Fibroblast of villous mesenchyme (primary cell): ENCODE measurements around the gene RAD51B. TPM values are rescaled to one million over a fixed set of nuclear protein-coding genes. Genes with fewer than 3 reads are reported as not detected.
"Not testable (repeated sequence)": the region's sequence is repeated elsewhere in the genome, so short reads cannot be mapped to it uniquely, and the experiment has no call there.

Experiments
- DNase-seq: peaks from one replicate; pipeline ENCODE4 v3.0.0-alpha.2; 2010; ENCODE audit warnings: low read depth
- H3K4me3 ChIP-seq: 2 replicates; pipeline ENCODE4 v1.5.1; 2011; ENCODE audit warnings: low read depth, mild to moderate bottlenecking, low read length
- total RNA-seq: library from RNA; depleted of rRNA; stranded (reverse); fragments of >200 nt; gene quantifications from 2 replicates; pipeline ENCODE4 v1.2.3, GENCODE V29; 2012
- TF ChIP-seq, protein P1 (sequence below): IDR thresholded peaks from 2 replicates; pipeline ENCODE4 v1.5.1; 2012; ENCODE audit warnings: low read depth, mild to moderate bottlenecking, low read length; ENCODE audit not compliant: insufficient read depth

RAD51B gene
- total RNA-seq, 1 donor, result 22.0 TPM

DNA sequence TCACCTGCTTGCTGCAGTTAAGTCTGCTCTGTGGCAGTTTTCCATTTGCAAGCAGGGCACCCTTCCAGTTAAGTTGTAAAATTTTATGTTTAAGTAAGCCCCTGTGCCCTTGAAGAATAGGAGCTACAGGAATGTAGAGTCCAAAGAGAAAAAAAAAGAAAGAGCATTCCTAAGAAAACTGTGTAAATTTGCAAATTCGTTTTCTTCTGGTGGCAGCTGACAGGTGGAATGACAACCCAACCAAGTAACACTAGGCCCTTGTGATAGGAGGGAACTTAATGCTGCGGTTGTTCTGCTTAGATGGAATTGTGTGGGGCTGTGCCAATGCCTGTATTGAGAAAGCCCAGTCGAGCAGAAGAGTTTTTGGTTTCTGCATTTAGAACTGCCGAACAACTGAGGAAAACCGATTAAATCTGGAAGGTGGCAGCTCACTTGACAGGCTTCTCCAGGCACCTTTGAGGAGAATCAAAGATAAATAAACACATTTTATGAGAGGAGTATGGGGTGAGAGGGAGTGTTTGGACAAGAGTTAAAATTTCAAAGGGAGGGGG lies 280.0 kb downstream of the RAD51B start:
- DNase-seq, result peak; percentile 64
- H3K4me3 ChIP-seq, result no peak overlapping the region
- TF ChIP-seq, protein P1, sequence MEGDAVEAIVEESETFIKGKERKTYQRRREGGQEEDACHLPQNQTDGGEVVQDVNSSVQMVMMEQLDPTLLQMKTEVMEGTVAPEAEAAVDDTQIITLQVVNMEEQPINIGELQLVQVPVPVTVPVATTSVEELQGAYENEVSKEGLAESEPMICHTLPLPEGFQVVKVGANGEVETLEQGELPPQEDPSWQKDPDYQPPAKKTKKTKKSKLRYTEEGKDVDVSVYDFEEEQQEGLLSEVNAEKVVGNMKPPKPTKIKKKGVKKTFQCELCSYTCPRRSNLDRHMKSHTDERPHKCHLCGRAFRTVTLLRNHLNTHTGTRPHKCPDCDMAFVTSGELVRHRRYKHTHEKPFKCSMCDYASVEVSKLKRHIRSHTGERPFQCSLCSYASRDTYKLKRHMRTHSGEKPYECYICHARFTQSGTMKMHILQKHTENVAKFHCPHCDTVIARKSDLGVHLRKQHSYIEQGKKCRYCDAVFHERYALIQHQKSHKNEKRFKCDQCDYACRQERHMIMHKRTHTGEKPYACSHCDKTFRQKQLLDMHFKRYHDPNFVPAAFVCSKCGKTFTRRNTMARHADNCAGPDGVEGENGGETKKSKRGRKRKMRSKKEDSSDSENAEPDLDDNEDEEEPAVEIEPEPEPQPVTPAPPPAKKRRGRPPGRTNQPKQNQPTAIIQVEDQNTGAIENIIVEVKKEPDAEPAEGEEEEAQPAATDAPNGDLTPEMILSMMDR, result no peak

DNA sequence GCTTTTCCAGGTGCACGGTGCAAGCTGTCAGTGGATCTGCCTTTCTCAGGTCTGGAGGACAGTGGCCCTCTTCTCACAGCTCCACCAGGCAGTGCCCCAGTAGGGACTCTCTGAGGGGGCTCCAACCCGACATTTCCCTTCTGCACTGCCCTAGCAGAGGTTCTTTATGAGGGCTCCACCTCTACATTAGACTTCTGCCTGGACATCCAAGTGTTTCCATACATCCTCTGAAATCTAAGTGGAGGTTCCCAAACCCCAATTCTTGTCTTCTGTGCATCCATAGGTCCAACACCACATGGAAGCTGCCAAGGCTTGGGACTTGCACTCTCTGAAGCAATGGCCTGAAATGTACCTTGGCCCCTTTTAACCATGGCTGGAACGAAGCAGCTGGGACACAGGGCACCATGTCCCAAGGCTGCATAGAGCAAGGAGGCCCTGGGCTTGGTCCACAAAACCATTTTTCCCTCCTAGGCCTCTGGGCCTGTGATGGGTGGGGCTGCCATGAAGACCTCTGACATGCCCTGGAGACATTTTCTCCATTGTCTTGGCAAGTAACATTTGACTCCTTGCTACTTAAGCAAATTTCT lies 282.2 kb downstream of the RAD51B start:
- DNase-seq, H3K4me3 ChIP-seq: not testable (repeated sequence)

DNA sequence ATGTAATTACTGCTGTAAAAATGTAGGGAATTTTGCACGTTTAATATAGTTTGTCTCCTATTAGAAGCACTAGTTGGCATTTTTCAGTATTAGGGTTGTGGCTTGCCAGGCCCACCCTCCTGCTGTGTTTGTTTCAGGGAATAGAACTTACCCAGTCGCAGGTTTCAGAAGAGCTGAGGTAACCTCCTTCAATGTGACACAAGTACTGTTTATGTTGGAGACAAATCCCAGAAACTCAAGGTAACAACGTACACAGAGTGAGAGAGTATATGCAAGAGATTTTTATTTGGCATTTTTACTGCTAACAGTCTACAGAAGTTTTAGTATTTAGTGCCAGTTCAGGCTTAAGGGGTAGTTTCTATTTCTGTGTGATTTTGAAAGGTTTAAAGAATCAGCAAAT lies 284.3 kb downstream of the RAD51B start:
- H3K4me3 ChIP-seq, result no peak overlapping the region
- TF ChIP-seq, protein P1, result no peak
- DNase-seq, result peak; percentile 93

DNA sequence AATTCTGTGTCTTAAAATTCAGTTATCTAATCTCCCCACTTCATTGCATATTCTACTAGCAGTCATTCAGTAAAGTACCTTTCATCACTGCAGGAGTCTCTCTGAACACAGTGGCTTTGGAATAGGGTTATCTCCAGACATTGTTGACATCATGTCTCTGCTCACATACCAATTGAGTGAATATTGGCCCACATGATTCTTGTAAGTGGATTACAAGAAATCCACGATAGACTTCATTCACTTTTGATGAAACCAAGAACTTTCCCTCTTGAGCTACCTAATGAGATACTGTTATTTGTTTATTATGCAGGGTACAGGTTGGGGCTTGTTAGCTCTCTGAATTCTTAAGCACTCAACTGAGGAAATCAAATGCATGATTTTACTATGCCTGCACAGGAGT lies 284.9 kb downstream of the RAD51B start:
- TF ChIP-seq, protein P1, result no peak
- H3K4me3 ChIP-seq, result no peak overlapping the region
- peak; percentile 95 for DNase-seq

DNA sequence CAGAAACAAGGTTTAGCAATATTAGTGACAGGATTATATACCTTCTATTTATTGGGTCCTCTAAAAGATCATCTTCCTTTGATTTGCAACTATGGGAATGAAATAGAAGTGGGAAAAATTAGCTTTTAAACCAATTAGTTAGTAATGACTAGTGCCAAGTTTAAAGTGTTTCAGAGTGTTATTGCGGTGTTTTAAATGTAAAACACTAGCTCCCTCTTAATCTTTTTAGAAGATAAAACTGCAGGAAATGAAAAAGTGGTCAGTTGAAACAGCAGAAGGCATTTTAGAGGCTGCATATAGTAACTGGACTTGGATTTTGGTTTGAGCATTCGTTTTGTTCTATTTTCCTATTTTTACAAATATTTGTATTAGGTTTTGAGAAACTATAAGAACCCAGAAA lies 286.2 kb downstream of the RAD51B start:
- TF ChIP-seq, protein P1, result no peak
- DNase-seq, result no peak
- H3K4me3 ChIP-seq, result no peak overlapping the region

DNA sequence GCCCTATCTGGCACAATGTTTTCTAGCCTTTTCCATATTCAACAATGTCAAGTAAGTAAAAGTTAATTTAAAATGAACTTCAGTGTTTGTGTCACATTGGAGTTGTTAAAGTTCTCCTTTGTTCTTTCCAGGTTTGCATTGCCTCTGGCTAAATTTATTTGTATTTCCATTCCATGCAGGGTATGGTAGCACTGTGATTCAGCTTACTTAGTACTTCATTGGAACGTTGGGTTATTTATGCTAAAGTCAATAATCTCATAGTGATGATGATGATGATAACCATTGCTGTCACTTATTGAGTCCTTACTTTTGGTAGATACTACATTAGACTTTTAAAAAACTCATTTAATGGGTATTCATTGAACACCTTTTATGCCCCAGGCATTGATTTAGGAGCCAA lies 286.9 kb downstream of the RAD51B start:
- no peak for DNase-seq
- TF ChIP-seq, protein P1, result no peak
- H3K4me3 ChIP-seq, result no peak overlapping the region

DNA sequence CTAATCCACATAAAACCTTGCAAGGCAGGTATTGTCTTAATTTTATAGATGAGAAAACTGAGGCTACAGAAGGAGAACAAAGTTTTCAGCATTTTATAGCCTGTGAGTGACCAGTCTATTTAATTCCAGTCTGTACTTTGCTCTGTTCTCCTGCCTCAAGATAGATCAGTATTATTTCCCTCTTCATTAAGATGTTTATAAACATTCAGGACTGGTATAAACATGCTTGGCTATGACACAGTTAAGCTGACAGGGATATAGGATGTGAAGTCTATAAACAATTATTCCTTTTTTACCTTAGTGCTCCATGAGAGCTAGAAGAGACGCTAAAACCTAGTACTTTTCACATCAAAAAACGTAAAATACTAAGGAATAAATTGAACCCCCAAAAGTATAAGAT lies 287.3 kb downstream of the RAD51B start:
- TF ChIP-seq, protein P1, result no peak
- DNase-seq, result no peak
- H3K4me3 ChIP-seq, result no peak overlapping the region
